HG03045 (cell line): ENCODE data around the gene TPCN2.
A peak's percentile ranks its signal among the peaks of the same experiment; 100 is the strongest.
"Not testable (repeated sequence)": the region's sequence is repeated elsewhere in the genome, so short reads cannot be mapped to it uniquely, and the experiment has no call there.

Experiments used
- ATAC-seq: cut with Tn5 transposase; IDR thresholded peaks from one replicate; pipeline ENCODE4 v1.9.1; 2021; ENCODE audit warnings: mild to moderate bottlenecking, moderate library complexity; ENCODE audit not compliant: unreplicated experiment

Gene TPCN2

DNA sequence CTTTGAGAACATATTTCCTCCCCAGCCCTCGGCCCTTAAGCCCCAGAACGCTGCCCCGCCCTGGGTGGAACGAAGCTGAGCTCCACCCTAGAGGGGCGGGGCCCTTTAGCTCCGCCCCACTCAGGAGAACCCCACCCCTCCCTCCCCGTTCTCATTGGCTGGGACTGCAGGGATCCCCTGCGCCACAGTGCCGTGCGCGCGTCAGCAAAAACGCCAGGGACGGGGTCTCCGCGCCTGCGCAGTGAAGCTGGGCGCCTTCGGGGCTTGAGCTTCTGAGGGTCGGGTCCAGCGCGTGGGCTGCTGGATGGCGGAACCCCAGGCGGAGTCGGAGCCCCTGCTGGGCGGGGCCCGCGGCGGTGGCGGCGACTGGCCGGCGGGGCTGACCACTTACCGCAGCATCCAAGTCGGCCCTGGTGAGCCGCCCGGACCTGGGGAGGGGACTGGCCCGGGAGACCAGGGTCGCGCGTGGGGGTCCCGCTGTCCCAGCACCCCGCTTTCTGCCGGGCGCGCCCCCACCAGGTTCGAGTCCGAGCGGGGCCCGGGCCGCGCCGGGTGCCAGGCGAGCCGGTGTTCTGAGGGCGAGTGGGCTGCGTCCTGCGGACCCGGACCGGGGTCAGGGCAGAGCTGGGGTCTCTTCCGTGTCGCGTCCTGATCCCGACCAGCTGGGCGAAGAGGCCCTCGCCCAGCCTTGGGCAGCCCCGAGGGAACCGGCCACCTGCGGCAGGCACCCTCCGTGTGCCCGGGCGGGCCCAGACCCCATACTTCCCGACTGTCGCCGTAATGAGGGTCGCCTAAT is at the start of gene TPCN2:
Gene TPCN2, plus strand, starts transcription at position 239 of the 796 bp plus-strand sequence. Its CDS starts 66 bp downstream, at position 305.
- peak; percentile 85 for ATAC-seq

DNA sequence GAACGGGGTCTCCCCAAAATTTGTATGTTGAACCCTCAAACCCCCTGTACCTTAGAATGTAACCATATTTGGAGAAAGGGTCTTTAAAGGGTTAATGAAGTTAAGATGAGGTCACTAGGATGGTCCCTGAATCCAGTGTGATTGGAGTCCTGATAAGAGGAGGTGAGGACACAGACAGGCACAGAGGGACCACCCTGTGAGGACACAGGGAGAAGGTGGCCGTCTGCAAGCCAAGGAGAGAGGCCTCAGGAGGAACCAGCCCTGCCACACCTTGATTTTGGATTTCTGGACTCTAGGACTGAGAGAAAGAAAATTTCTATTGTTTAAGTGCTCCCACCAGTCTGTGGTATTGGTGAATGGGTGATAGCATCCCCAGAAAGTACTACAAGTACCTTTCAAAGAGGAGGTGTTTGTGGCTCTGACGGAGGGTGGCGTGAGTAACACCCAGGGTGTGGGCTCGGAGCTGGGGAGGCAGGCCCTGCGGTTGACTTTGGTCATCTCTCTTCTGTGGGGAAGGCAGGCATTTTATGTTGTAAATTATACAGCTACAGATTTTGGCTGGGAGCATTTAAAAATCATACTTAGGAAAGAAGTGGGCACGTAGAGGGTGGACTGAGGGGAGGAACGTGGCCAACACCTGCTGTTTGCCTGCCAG is 49.5 kb upstream of the TPCN2 start:
- ATAC-seq = no peak

- ATAC-seq = not testable (repeated sequence)
These were observed 48.9 kb upstream of the TPCN2 start for GRCh38 chr11:68999748-69000355.

DNA sequence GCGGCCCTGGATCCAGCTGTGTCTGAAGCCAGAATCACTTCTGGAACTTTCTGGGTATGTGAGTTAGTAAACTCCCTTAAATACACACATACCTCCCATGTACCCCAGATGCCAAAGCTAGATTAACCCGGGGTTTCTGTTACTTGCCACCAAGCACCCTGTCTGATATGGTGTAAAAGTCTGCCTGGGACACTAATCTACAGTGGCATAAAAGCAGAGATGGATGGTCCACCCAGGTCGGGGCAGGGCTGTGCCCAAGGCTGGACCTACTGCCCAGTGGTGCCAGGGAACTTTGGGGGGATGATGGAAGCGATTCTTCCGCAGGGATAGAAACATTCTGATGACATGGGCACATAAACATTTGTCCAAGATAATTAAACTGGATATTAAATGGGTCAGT is 48.3 kb upstream of the TPCN2 start:
- no peak for ATAC-seq

GRCh38 chr11:69000831-69001242 is 47.9 kb upstream of the TPCN2 start:
- ATAC-seq = no peak

- no peak for ATAC-seq
These were observed 47.3 kb upstream of the TPCN2 start for GRCh38 chr11:69001243-69002081.

DNA sequence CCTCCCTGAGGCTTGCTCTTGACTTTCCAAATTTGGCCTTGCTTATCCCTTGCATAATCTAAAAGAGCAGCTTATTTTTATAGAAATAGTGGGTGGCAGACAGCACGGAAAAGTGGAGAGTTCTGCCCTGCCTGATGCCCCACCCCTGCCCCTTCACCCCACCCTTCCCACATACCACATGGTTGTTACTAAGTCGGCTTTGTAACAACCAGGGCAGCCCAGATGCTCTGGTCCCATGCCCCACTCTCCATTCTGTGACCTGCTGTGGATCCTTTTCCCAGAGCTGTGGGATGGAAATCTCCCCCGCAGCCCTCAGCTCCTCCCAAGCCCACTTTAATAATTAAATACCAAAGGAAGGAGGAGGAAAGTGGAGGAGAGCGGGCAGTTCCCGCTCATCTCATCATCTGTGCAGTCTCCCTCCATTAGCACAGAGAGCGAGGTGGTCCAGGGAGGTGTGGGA is 46.6 kb upstream of the TPCN2 start:
- no peak for ATAC-seq

DNA sequence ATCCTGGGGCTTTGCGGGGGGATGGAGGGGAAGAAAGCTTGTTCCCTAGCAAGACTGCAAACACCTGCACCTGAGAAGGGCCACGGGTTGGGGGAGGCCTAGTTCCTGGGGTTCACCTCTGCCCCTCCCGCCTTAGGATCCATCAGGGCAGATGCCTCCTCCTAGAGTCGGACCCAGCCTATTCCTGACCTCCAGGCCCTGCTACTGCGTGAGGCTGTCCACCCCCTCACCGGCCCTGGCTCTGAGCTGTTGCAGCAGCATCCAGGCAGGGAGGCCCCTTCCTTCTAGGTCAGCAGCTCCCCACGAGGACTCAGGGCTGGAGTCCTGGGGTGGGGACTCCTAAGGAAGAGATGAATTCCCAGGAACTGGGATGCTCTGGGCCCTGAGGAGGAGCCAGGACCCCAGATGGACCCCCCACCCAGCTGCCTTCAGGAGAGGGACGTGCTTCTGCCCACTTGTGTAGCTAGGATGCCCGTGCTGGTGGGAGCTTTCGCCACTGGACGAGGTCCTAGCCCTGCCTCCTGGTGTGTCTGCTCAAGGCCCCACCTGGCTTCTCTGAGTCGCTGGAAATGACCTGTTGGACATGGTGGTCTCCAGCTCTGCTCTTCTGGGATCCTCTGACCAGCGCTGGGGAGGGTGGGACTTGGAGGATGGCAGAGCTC is 46.0 kb upstream of the TPCN2 start:
- no peak for ATAC-seq

DNA sequence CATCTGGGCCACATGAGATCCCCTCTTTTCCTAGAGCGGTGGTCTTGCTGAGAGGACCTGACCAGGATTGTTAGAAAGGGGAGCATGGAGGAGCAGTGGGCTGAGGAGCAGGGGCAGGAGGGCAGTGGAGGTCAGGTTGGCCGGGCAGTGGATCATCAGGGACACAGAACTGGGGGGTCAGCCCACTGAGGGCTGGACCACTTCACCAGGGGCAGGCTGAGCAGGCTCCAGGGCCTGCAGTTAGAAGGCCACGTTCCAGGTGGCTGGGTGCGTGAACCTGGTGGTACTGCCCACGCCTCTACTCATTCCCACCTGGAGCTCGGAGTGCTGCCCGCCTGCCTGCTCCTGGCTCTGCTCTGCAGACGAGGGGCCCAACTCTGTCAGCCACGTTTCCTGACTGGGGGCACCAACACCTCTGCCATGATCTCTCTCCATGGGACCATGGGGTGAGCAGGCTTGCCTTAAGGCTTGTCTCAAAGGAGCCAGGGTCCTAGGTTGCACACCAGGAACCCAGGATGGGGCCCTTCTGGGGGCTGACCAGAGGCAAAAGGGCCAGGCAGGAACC is 45.3 kb upstream of the TPCN2 start:
- ATAC-seq = no peak

- ATAC-seq = no peak
These were observed 44.8 kb upstream of the TPCN2 start for GRCh38 chr11:69003866-69004367.

DNA sequence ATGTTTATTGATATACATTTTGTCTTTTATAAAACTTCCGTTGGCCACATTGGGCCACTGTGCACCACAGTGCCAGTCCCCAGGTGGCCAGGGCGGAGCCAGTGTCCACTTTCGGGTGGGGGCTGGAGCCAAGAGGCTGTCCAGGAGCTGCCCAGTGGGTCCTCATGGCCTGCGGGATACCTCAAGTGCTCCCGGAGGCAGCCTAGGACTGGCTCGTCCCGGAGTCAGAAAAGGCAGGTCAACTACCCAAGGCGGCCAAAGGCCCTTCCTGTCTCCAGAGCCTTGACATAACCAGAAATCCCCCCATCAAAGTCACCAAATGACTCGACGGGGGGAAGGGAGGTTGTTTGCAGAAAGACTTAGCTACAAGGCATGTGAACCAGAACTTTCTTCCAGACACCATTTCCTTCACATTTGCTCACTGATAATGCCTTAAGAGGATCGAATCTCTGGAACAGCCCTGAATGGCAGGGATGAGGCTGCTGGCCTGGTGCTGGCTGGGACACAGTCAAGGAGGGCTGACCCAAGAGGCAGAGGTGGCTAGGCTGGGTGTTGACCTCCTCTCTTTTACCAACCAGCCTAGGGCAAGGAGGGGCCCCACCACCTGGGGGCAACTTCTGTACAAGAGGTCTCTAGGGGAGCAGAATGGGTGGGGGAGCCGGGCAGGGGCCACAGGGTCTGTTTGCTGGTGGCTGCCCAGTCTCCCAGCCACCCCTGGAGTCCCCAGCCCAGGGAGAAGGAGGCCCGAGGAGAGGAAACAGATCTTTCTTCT is 44.1 kb upstream of the TPCN2 start:
- no peak for ATAC-seq

DNA sequence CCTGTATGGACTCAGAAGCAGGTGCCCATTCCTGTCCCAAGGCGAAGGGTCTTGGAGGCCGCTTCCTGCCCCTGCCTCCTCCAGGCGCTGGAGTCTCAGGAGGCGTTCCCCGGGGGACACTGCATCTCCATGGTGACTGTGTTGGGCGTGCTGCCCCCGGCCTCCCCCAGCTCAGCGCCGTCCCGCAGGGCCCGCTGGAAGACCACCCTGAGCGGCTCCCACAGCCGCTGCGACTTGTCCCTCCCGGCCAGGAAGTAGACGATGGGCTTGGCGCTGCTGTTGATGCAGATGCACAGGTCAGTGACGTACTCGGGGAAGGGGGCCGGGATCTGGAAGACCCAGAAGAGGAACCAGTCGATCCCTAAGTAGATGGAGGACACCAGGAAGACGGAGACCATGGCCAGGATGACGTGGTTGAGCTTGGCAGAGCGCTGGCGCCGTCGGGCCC is 43.5 kb upstream of the TPCN2 start:
- no peak for ATAC-seq

DNA sequence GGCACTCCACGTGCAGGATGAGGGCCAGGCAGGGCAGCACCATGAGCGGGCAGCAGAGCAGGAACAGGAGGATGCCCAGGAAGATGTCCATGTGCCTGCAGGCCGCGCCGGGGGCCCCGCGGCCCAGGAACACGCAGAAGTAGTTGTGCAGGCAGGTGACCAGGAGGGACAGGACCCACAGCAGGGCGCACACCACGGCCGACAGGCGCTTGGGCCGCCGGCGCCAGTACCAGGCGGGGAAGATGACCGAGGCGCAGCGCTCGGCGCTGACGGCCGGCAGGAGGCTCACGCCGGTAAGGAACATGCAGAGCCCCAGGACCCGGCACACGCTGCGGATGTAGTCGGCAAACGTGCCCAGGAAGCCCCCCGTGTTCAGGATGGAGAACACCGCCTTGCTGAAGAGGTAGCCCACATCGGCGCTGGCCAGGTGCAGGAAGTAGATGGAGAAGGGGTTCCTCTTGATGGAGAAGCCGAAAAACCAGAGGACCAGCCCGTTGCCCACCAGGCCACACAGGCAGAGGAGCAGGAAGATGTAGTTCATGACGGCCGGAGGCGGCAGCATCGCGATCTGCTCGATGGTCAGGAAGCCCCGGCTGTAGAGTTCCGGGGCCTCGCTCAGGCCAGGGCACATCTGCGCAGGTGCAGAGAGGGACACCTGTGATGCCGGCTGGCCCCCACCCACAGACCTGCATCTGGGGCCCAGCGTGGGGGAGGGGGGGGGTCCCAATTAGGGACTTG is 42.9 kb upstream of the TPCN2 start:
- no peak for ATAC-seq

DNA sequence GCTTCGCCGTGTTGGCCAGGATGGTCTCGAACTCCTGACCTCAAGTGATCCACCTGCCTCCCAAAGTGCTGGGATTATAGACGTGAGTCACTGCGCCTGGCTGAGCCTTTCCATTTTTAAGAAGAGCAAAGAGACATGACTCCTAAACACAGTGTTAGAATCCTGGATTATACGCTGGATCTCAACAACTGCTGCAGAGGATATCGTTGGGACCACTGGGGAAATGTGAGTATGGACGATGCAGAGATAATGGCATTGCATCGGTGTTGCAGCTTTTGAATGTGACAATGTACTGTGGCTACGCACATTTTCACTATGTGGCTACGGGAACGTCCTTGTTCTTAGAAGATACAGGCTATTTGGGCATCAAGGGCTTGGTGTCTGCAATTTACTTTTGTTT is 41.9 kb upstream of the TPCN2 start:
- no peak for ATAC-seq

DNA sequence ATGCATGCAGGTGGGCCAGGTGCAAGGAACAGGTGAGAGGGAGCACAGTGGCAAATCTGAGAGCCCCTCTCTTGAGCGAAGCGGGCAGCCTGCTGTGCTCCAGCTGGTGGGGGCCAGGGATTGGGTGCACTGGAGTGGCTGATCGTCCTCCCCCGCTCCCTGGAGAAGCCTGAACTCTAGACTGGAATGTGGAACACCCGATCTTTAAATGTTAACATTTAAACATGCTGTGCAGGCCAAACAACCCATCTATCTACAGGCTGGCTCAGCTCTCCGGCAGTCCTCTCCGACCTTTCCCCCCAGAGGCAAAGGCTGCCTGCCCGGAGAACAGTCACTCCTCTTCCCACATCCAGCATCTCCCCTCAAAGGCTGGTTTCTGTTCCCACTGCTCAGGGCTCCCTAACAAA is 40.8 kb upstream of the TPCN2 start:
- ATAC-seq = no peak

GRCh38 chr11:69008737-69009440 is 39.8 kb upstream of the TPCN2 start:
- no peak for ATAC-seq

DNA sequence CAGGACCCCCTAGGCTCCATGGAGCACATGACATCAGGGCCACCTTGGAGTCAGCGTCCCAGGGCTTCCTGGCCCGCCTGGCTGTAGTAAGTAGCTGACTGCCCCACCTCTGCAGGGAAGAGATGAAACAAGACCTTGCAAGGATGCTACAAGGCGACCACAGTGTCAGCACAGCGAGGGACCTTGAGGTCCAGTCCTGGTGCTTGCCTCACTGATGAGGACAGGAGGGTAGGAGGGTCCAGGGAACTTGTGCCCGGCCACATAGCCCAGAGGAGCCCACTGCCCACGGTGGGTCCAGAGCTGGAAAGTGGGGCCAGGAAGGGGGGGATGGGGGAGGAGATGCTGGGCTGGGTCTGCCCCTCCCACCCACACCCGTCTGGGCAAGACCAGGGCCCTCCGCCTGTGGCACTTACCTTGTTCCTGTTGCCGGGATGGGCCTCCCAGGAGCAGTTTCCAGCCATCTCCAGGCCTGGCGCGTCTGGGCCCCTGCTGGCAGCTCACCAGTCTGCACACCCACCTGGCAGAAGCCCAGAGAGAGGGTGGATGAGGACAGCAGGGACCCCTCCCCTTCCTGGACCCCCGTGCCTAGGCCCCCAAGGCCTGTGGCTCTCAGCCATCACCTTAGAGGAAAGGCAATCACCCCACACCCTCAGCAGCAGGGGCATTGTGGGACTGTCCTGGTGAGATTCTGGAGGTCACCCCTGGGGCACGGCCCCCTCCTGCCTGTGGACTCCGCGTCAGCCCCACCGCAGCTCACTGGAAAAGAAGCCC is 39.1 kb upstream of the TPCN2 start:
- ATAC-seq = no peak
